WI38 (cell line): Measurements from ENCODE around the gene TSPAN9.

ENCODE experiments used
- H3K4me3 ChIP-seq: 2 replicates; pipeline ENCODE4 v1.5.1; 2011; ENCODE audit warnings: low read depth, mild to moderate bottlenecking, control low read depth, low read length
- CTCF ChIP-seq: IDR thresholded peaks from 2 replicates; pipeline ENCODE4 v1.5.1; 2012; ENCODE audit warnings: low read depth, mild to moderate bottlenecking, control low read depth, low read length

Gene TSPAN9

GRCh38 chr12:3320881-3321509 is 243.8 kb downstream of the TSPAN9 start:
- TF ChIP-seq CTCF, result no peak
- H3K4me3 ChIP-seq, result no peak overlapping the region

- TF ChIP-seq CTCF, result no peak
- H3K4me3 ChIP-seq, result no peak overlapping the region
Observed at GRCh38 chr12:3321881-3322280, 244.7 kb downstream of the TSPAN9 start.

GRCh38 chr12:3323002-3323685 is 246.0 kb downstream of the TSPAN9 start:
- H3K4me3 ChIP-seq, result no peak overlapping the region
- no peak for TF ChIP-seq CTCF

- no peak for TF ChIP-seq CTCF
- no peak overlapping the region for H3K4me3 ChIP-seq
Observed at GRCh38 chr12:3325736-3326135, 248.6 kb downstream of the TSPAN9 start.

- no peak for TF ChIP-seq CTCF
- H3K4me3 ChIP-seq, result no peak overlapping the region
Observed at GRCh38 chr12:3326156-3326849, 249.1 kb downstream of the TSPAN9 start.

- H3K4me3 ChIP-seq, result no peak overlapping the region
- no peak for TF ChIP-seq CTCF
Observed at GRCh38 chr12:3326850-3327780, 249.9 kb downstream of the TSPAN9 start.
